ENCODE results near the gene ODC1.

DNA sequence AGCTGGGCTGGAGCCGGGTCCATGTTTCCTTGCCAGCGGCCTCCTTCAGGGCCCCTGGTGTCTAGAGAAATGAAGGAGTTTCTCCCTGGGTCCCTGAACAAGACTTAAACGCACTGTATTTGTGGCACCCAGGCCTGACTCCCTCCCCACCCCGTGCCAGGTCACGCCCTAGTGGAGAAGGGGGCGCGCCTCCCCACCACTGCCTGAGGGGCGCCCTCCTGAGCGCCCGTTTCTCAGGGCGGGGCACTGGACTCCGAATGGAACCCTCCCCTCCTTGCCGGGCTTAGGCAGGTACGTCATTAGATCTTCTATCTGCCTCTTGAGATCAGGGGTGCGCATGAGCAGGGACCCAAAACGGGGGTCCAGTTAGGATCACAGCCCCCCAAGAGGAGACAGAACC, 16.3 kb downstream of the ODC1 start:
- TF ChIP-seq, protein P1, sequence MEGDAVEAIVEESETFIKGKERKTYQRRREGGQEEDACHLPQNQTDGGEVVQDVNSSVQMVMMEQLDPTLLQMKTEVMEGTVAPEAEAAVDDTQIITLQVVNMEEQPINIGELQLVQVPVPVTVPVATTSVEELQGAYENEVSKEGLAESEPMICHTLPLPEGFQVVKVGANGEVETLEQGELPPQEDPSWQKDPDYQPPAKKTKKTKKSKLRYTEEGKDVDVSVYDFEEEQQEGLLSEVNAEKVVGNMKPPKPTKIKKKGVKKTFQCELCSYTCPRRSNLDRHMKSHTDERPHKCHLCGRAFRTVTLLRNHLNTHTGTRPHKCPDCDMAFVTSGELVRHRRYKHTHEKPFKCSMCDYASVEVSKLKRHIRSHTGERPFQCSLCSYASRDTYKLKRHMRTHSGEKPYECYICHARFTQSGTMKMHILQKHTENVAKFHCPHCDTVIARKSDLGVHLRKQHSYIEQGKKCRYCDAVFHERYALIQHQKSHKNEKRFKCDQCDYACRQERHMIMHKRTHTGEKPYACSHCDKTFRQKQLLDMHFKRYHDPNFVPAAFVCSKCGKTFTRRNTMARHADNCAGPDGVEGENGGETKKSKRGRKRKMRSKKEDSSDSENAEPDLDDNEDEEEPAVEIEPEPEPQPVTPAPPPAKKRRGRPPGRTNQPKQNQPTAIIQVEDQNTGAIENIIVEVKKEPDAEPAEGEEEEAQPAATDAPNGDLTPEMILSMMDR (IDR thresholded peaks at IDR 0.05), result no peak
- no peak for TF ChIP-seq POLR2A (IDR thresholded peaks at IDR 0.05)
- TF ChIP-seq EP300 (IDR thresholded peaks at IDR 0.05), result no peak

Data from tibial nerve (tissue), 4 donors.